Psoas muscle (tissue), 8 donors: ENCODE data around the gene SEPSECS. TPM values are rescaled to one million over a fixed set of nuclear protein-coding genes. Genes with fewer than 3 reads are reported as not detected.

ENCODE experiments used
- ATAC-seq, 4 donors: fragments of 200-7000 bp; cut with Tn5 transposase; one replicate each; pipeline ENCODE4 v1.9.1; 2020; ENCODE audit warnings: moderate library complexity in 3 of 4, mild to moderate bottlenecking in 2 of 4
- DNase-seq, 2 donors: peaks; one replicate each; pipeline ENCODE4 v3.0.0-alpha.2; 2020
- H3K27ac ChIP-seq: fragments of 200-600 bp; one replicate; pipeline ENCODE4 v1.8.0; 2022
- H3K27me3 ChIP-seq, 3 donors: fragments of 200-600 bp in 1 of 3; one replicate each; pipeline versions ENCODE4 v1.6.1 to v1.8.0; 2013 to 2022; ENCODE audit warnings: low read length in 2 of 3, mild to moderate bottlenecking in 2 of 3, moderate library complexity in 1 of 3; ENCODE audit not compliant: insufficient read depth in 3 of 3
- H3K36me3 ChIP-seq, 2 donors: fragments of 200-600 bp in 1 of 2; one replicate each; pipeline versions ENCODE4 v1.6.1 to v1.8.0; 2013 to 2022; ENCODE audit warnings: low read depth in 1 of 2, mild to moderate bottlenecking in 1 of 2, moderate library complexity in 1 of 2; ENCODE audit not compliant: insufficient read depth in 1 of 2
- H3K4me1 ChIP-seq: fragments of 200-600 bp; one replicate; pipeline ENCODE4 v1.8.0; 2022
- H3K4me3 ChIP-seq: fragments of 200-600 bp; one replicate; pipeline ENCODE4 v1.8.0; 2022; ENCODE audit warnings: mild to moderate bottlenecking
- H3K9me3 ChIP-seq: fragments of 200-600 bp; one replicate; pipeline ENCODE4 v1.8.0; 2022
- CTCF ChIP-seq: fragments of 200-600 bp; IDR thresholded peaks from one replicate; pipeline ENCODE4 v1.8.0; 2022; ENCODE audit warnings: antibody characterized with exemption
- WGBS, 3 donors: extraction: QIAGEN DNeasy Blood & Tissue Kit; methylation state at CpG; one replicate each; pipeline versions ENCODE4 v1.1.6 to v1.1.7; 2013; 5-methylcytosine and 5-hydroxymethylcytosine counted together
- intact Hi-C, 2 donors: fragments of 100-400 bp; cut with DNase I; formaldehyde crosslinking; loops; one replicate each; pipeline versions ENCODE4 v1.11.0 to v1.14.2; 2022
- polyA plus RNA-seq, 3 donors: library from polyadenylated mRNA; stranded (reverse); fragments of 200-250 nt; gene quantifications; one replicate each; pipeline ENCODE4 v1.2.3, GENCODE V29; 2013
- total RNA-seq, 4 donors: library from RNA; stranded (reverse); fragmentation: NEBNext Ultra II Directional in 2 of 4; extraction: Animal tissue kit (Norgen Biotek cat#: 25700) in 2 of 4; gene quantifications; one replicate each; pipeline versions ENCODE4 v1.2.1 to v1.2.4, GENCODE V29; 2021 to 2023
- donor health status: healthy with polysubstance abuse.
- donor health status: DM: no; HTN: no; CAD: no; lungs with moderate emphysema.
- donor health status: Bipolar disorder and iron deficiency.
- donor health status: healthy.
- donor health status: DM: yes; HTN: yes; CAD: no.
- donor health status: DM: no; HTN: no; CAD: no.
- donor health status: DM: no; HTN: no; CAD: no.
- donor health status: DM: yes; HTN: yes; CAD: no.

The SEPSECS gene
- total and polyA plus RNA-seq, 7 donors = 1.4 to 5.7 (median 4.3) TPM

- no peaks in the 10 kb centered on the region for H3K9me3 ChIP-seq
- TF ChIP-seq CTCF = no peak
- no peak for DNase-seq
- H3K27me3 ChIP-seq = no peaks in the 10 kb centered on the region
- intact Hi-C loops = loop anchor here in 1 of 2 donors (10.0 kb wide), 2 partner anchors 198 to 588 kb away; partner anchors contain the start of gene ANAPC4
- H3K4me3 ChIP-seq = no peak overlapping the region
- no peaks in the 10 kb centered on the region for H3K36me3 ChIP-seq
- ATAC-seq = no peak
- WGBS, 3 donors = 64 to 86% (median 67%) methylated on average over 2 of the region's 2 CpGs
- no peak overlapping the region for H3K27ac ChIP-seq
- H3K4me1 ChIP-seq = peaks cover 19% of the 10 kb centered on the region
Measured at GRCh38 chr4:25177147-25177546, 16.9 kb upstream of the SEPSECS start.

- DNase-seq = no peak
- 70 to 83% (median 81%) methylated on average over 3 of the region's 3 CpGs for WGBS, 3 donors
- Histone ChIP-seq H3K4me1 (peaks cover 19% of the 10 kb centered on the region), H3K36me3 (no peaks in the 10 kb centered on the region), H3K27ac (no peak overlapping the region), H3K9me3 (no peaks in the 10 kb centered on the region), H3K27me3 (no peaks in the 10 kb centered on the region), H3K4me3 (no peak overlapping the region)
- ATAC-seq = no peak
- intact Hi-C loops = loop anchor here (5.0 to 10.0 kb wide), 3 partner anchors 58 to 590 kb away; partner anchors contain the start of genes ANAPC4 (in 1 of the 2) and PI4K2B (in 1 of the 2)
- no peak for TF ChIP-seq CTCF
Measured at GRCh38 chr4:25174674-25175073, 14.4 kb upstream of the SEPSECS start.

GRCh38 chr4:25172961-25173915 lies 13.0 kb upstream of the SEPSECS start:
- ATAC-seq (peak; percentile 98 to 100 (median 99)), DNase-seq (no peak)
- H3K27ac ChIP-seq = peak overlapping the region; percentile 75
- H3K4me1 ChIP-seq = peaks cover 19% of the 10 kb centered on the region
- H3K4me3 ChIP-seq = no peak overlapping the region
- no peaks in the 10 kb centered on the region for H3K9me3 ChIP-seq
- 48 to 60% (median 50%) methylated on average over 3 of the region's 3 CpGs for WGBS, 3 donors
- TF ChIP-seq CTCF = no peak
- intact Hi-C loops = loop anchor here (5.0 to 10.0 kb wide), 3 partner anchors 59 to 592 kb away; partner anchors contain the start of genes ANAPC4 (in 1 of the 2) and PI4K2B (in 1 of the 2)
- no peaks in the 10 kb centered on the region for H3K36me3 ChIP-seq
- H3K27me3 ChIP-seq = no peaks in the 10 kb centered on the region

- H3K27me3 ChIP-seq = no peaks in the 10 kb centered on the region
- WGBS, 3 donors = 74 to 82% (median 76%) methylated on average over 11 of the region's 11 CpGs
- H3K27ac ChIP-seq = peak overlapping the region; percentile 11
- no peak for ATAC-seq
- H3K9me3 ChIP-seq = no peaks in the 10 kb centered on the region
- peaks cover 0 to under 1% of the 10 kb centered on the region in 2 donors for H3K36me3 ChIP-seq
- TF ChIP-seq CTCF = no peak
- no peak overlapping the region for H3K4me3 ChIP-seq
- no peak for DNase-seq
- intact Hi-C loops = loop anchor here (5.0 to 10.0 kb wide), 3 partner anchors 61 to 593 kb away; partner anchors contain the start of genes ANAPC4 (in 1 of the 2) and PI4K2B (in 1 of the 2)
- H3K4me1 ChIP-seq = peaks cover 19% of the 10 kb centered on the region
Measured at GRCh38 chr4:25171201-25171865, 11.1 kb upstream of the SEPSECS start.
